CD4-positive, alpha-beta T cell (primary cell): ENCODE results near the gene PMM2. TPM values are rescaled to one million over a fixed set of nuclear protein-coding genes. Genes with fewer than 3 reads are reported as not detected.

Experiments
- ATAC-seq: fragments of 200-7000 bp; cut with Tn5 transposase; one replicate; pipeline ENCODE4 v1.10.0; 2022; ENCODE audit warnings: mild to moderate bottlenecking; ENCODE audit not compliant: poor library complexity
- CTCF ChIA-PET: fragments of 350-600 bp; sonication (Branson Sonifier 250); formaldehyde crosslinking; loops from one replicate; lab custom pipeline; 2021; ENCODE audit warnings: antibody characterized with exemption, inconsistent platforms; lab: Charles Lee
- POLR2A ChIA-PET: fragments of 350-600 bp; sonication (Branson Sonifier 250); formaldehyde crosslinking; loops from one replicate; lab custom pipeline; 2021; ENCODE audit warnings: antibody characterized with exemption, inconsistent platforms; lab: Charles Lee
- DNase-seq, 14 experiments: peaks; one replicate each; pipeline ENCODE4 v3.0.0-alpha.2; 2013 to 2020; ENCODE audit warnings: mixed read lengths in 2 of 14
- H3K27ac ChIP-seq, 2 donors: one replicate each; pipeline versions ENCODE4 v1.5.1 to v1.7.0; 2013; ENCODE audit warnings: low read length in 2 of 2, low read depth in 1 of 2, mild to moderate bottlenecking in 1 of 2
- H3K27me3 ChIP-seq, 2 experiments: 1 replicate in 1 of 2; 2 replicates in 1 of 2; pipeline versions ENCODE4 v1.6.1 to v1.7.0; 2013; ENCODE audit warnings: low read length in 2 of 2, control low read depth in 1 of 2, mild to moderate bottlenecking in 1 of 2, moderate library complexity in 1 of 2; ENCODE audit not compliant: insufficient read depth in 2 of 2, control insufficient read depth in 1 of 2
- H3K36me3 ChIP-seq: one replicate; pipeline ENCODE4 v1.6.1; 2013; ENCODE audit warnings: low read length, control low read depth; ENCODE audit not compliant: insufficient read depth
- H3K4me1 ChIP-seq: one replicate; pipeline ENCODE4 v1.6.1; 2013; ENCODE audit warnings: low read length, control low read depth; ENCODE audit not compliant: insufficient read depth
- H3K4me3 ChIP-seq: one replicate; pipeline ENCODE4 v1.5.1; 2013; ENCODE audit warnings: mild to moderate bottlenecking, low read length, moderate library complexity
- H3K9me3 ChIP-seq, 2 experiments: 1 replicate in 1 of 2; 2 replicates in 1 of 2; pipeline versions ENCODE4 v1.6.1 to v1.7.0; 2013; ENCODE audit warnings: low read length in 2 of 2, mild to moderate bottlenecking in 2 of 2, control low read depth in 1 of 2, moderate library complexity in 1 of 2; ENCODE audit not compliant: control insufficient read depth in 1 of 2, insufficient read depth in 1 of 2
- H3K27ac Mint-ChIP-seq: one replicate; pipeline ENCODE4 v1.8.0; 2020; ENCODE audit warnings: mixed read lengths
- H3K27me3 Mint-ChIP-seq: one replicate; pipeline ENCODE4 v1.8.0; 2021; ENCODE audit warnings: mixed read lengths
- H3K36me3 Mint-ChIP-seq: one replicate; pipeline ENCODE4 v1.8.0; 2021; ENCODE audit warnings: low read depth, mixed read lengths
- H3K4me1 Mint-ChIP-seq: one replicate; pipeline ENCODE4 v1.8.0; 2021; ENCODE audit warnings: low read depth, mixed read lengths
- H3K4me3 Mint-ChIP-seq: one replicate; pipeline ENCODE4 v1.8.0; 2020; ENCODE audit warnings: mild to moderate bottlenecking, mixed read lengths
- H3K9me3 Mint-ChIP-seq: one replicate; pipeline ENCODE4 v1.8.0; 2020; ENCODE audit warnings: mixed read lengths
- intact Hi-C, 2 experiments: fragments of 100-400 bp; cut with DNase I in 1 of 2; cut with micrococcal nuclease in 1 of 2; formaldehyde crosslinking; loops; one replicate each; pipeline versions ENCODE4 v1.15.1 to v1.9.0; 2023 to 2025; cut with DNase I, micrococcal nuclease
- total RNA-seq, 174 experiments: library from RNA in 2 of 174; stranded (reverse) in 2 of 174; gene quantifications; one replicate each; pipeline ENCODE4 v1.2.3 and lab custom pipeline; 2021 to 2026
- TF ChIP-seq, protein P1 (sequence below): fragments of 200-600 bp; IDR thresholded peaks from one replicate; pipeline ENCODE4 v1.8.0; 2022; ENCODE audit warnings: antibody characterized with exemption, mild to moderate bottlenecking

PMM2 gene
- total RNA-seq, 2 experiments from 2014 or later: 24.2 to 27.0 TPM

DNA sequence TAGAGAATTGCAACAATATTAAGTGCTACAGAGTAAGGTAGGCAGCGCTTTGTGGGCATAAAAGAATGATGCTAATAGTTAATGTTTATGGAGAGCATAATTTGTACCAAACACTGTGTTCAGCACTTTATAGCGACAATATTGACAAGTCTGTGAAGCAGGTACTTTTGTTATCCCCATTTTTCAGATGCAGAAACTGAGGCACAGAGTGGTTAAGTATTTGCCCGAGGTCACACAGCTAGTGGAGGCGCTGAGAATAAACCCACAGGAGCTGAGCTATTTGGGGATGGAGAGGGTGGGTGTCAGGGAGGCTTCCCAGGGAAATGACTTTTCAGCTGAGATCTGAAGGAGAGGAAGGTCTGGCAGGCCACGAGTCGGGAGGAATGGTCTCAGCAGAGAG is 39.6 kb upstream of the PMM2 start:
- Mint-ChIP-seq H3K36me3 (peaks cover 35% of the 10 kb centered on the region), H3K4me3 (no peak overlapping the region), H3K27ac (no peak overlapping the region), H3K27me3 (no peaks in the 10 kb centered on the region), H3K9me3 (no peaks in the 10 kb centered on the region), H3K4me1 (no peaks in the 10 kb centered on the region)
- H3K27me3 ChIP-seq: no peaks in the 10 kb centered on the region
- TF ChIP-seq, protein P1, sequence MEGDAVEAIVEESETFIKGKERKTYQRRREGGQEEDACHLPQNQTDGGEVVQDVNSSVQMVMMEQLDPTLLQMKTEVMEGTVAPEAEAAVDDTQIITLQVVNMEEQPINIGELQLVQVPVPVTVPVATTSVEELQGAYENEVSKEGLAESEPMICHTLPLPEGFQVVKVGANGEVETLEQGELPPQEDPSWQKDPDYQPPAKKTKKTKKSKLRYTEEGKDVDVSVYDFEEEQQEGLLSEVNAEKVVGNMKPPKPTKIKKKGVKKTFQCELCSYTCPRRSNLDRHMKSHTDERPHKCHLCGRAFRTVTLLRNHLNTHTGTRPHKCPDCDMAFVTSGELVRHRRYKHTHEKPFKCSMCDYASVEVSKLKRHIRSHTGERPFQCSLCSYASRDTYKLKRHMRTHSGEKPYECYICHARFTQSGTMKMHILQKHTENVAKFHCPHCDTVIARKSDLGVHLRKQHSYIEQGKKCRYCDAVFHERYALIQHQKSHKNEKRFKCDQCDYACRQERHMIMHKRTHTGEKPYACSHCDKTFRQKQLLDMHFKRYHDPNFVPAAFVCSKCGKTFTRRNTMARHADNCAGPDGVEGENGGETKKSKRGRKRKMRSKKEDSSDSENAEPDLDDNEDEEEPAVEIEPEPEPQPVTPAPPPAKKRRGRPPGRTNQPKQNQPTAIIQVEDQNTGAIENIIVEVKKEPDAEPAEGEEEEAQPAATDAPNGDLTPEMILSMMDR: no peak
- H3K9me3 ChIP-seq: no peaks in the 10 kb centered on the region
- intact Hi-C loops: no loop called here
- ChIA-PET POLR2A (no interaction called here), CTCF (no interaction called here)
- ATAC-seq: no peak
- no peak overlapping the region for H3K27ac ChIP-seq
- DNase-seq: no peak
- no peak overlapping the region for H3K4me3 ChIP-seq
- no peaks in the 10 kb centered on the region for H3K36me3 ChIP-seq
- H3K4me1 ChIP-seq: no peaks in the 10 kb centered on the region

DNA sequence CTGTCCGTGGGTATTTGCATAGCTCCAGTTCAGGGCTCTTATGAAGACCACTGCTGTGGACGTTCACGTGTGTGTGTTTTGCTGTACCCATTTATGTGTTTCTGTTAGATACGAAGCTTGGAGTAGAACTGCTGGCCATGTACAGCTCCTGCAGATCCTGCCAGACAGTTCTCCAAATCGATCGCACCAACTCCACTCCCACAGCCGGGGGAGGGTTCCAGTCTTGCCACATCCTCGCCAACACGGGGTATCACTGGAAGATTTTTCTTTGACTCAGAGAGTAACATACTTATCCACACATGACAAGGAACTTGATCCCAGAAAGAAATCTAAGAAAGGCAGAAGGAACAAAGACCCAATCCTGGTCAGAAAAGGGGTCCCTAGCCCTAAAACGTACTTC is 37.6 kb upstream of the PMM2 start:
- peaks cover 37% of the 10 kb centered on the region for H3K36me3 Mint-ChIP-seq
- Histone ChIP-seq H3K9me3 (no peaks in the 10 kb centered on the region), H3K27ac (no peak overlapping the region), H3K4me3 (no peak overlapping the region), H3K36me3 (peaks cover 4% of the 10 kb centered on the region), H3K4me1 (no peaks in the 10 kb centered on the region), H3K27me3 (no peaks in the 10 kb centered on the region)
- H3K4me3 Mint-ChIP-seq: no peak overlapping the region
- H3K4me1 Mint-ChIP-seq: no peaks in the 10 kb centered on the region
- TF ChIP-seq, protein P1: no peak
- H3K9me3 Mint-ChIP-seq: no peaks in the 10 kb centered on the region
- POLR2A ChIA-PET: no interaction called here
- H3K27ac Mint-ChIP-seq: no peak overlapping the region
- H3K27me3 Mint-ChIP-seq: no peaks in the 10 kb centered on the region
- CTCF ChIA-PET: no interaction called here
- no peak for DNase-seq
- intact Hi-C loops: no loop called here
- ATAC-seq: no peak

DNA sequence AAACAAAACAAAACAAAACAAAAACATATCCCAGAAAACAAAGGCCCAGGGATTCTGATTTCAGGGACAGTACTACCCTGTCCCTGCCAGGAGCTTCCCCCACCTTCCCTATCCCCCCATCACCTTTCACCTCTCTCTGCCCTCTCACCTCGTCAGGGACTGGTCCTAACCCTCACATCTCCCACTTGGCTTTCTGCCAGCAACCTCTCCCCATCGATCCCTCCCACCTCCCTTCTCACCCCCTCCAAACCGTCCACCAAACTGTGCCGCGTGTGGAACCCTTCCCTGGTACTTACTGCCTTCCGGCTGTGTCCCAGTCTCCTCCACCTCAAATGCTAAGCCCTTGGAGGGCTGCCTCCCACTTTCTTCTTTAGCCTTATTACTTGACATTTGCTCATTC is 36.6 kb upstream of the PMM2 start:
- H3K4me1 Mint-ChIP-seq: no peaks in the 10 kb centered on the region
- POLR2A ChIA-PET: no interaction called here
- H3K27ac Mint-ChIP-seq: no peak overlapping the region
- no peaks in the 10 kb centered on the region for H3K27me3 Mint-ChIP-seq
- intact Hi-C loops: no loop called here
- Histone ChIP-seq H3K4me1 (no peaks in the 10 kb centered on the region), H3K27ac (no peak overlapping the region), H3K9me3 (no peaks in the 10 kb centered on the region), H3K4me3 (no peak overlapping the region), H3K27me3 (no peaks in the 10 kb centered on the region), H3K36me3 (peaks cover 4% of the 10 kb centered on the region)
- no peak for DNase-seq
- H3K9me3 Mint-ChIP-seq: no peaks in the 10 kb centered on the region
- ATAC-seq: no peak
- TF ChIP-seq, protein P1: no peak
- CTCF ChIA-PET: no interaction called here
- H3K4me3 Mint-ChIP-seq: no peak overlapping the region
- H3K36me3 Mint-ChIP-seq: peaks cover 35% of the 10 kb centered on the region
